ENCODE results near the gene TUB. TPM values are rescaled to one million over a fixed set of nuclear protein-coding genes. Genes with fewer than 3 reads are reported as not detected.

Gene TUB, protein sequence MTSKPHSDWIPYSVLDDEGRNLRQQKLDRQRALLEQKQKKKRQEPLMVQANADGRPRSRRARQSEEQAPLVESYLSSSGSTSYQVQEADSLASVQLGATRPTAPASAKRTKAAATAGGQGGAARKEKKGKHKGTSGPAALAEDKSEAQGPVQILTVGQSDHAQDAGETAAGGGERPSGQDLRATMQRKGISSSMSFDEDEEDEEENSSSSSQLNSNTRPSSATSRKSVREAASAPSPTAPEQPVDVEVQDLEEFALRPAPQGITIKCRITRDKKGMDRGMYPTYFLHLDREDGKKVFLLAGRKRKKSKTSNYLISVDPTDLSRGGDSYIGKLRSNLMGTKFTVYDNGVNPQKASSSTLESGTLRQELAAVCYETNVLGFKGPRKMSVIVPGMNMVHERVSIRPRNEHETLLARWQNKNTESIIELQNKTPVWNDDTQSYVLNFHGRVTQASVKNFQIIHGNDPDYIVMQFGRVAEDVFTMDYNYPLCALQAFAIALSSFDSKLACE
- 13.5 TPM for total RNA-seq

DNA sequence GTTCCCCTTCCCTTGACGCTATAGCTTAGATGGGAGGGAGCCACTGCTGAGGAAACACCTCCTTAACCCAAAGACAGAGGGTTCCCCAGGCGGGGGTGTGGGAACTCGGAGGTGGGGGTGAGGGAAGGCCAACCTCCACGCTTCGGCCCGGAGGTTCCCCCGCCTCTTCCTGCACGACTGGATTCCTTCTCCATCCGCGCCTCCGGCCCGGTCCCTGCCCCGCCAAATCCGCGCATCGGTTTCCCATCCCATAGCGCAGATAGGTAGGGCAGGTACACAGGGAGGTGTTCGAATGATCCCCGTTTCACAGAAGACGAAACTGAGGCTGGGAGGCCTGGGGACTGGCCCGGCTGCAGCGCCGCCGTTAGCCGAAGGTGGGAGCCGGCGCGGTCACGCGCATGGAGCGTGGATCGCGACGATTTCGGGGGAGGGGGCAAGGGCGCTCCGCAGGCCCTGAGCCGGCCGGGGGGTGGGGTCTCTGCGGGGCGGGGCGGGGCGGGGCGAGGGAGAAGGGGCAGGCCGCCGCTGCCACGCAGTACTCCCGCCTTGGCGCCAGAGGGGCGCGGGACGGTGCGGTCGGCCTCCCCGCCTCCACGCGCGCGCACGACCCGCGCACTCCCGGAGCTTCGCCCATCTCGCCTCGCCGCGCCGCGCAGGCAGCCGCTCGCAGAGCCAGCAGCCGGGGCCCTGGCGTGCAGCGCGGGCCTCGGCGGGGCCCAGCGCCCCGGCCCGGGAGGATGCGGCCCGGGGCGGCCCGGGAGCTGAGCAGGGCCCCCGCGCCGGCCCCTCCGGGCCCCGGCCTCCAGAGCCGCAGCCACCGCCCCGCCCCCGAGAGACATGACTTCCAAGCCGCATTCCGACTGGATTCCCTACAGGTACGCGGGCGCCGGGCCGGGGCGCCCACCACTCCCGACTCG is at the start of gene TUB:
TUB (plus strand) TSS at position 538 of the 917 bp plus-strand sequence; CDS start at position 838, 300 bp downstream.
- H3K27ac ChIP-seq: peak within 1 kb of the TSS; percentile 84
- intact Hi-C loops (cut with DNase I): loop anchor here (5.0 kb wide), 1 partner anchor 44 kb away; no protein-coding TSS in a partner anchor
- H3K4me3 ChIP-seq: peak within 1 kb of the TSS; percentile 60 to 70
- no peak for DNase-seq (ENCODE audit: extremely low spot score in 2 of 2)
- peak in 1 of 2 donors; percentile 57 for TF ChIP-seq POLR2A (IDR thresholded peaks at IDR 0.05)
- peak in 1 of 2 donors; percentile 64 for TF ChIP-seq POLR2AphosphoS5 (IDR thresholded peaks at IDR 0.05; ENCODE audit: insufficient read depth in 1 of 2, low read depth in 1 of 2)
- TF ChIP-seq, protein P1, sequence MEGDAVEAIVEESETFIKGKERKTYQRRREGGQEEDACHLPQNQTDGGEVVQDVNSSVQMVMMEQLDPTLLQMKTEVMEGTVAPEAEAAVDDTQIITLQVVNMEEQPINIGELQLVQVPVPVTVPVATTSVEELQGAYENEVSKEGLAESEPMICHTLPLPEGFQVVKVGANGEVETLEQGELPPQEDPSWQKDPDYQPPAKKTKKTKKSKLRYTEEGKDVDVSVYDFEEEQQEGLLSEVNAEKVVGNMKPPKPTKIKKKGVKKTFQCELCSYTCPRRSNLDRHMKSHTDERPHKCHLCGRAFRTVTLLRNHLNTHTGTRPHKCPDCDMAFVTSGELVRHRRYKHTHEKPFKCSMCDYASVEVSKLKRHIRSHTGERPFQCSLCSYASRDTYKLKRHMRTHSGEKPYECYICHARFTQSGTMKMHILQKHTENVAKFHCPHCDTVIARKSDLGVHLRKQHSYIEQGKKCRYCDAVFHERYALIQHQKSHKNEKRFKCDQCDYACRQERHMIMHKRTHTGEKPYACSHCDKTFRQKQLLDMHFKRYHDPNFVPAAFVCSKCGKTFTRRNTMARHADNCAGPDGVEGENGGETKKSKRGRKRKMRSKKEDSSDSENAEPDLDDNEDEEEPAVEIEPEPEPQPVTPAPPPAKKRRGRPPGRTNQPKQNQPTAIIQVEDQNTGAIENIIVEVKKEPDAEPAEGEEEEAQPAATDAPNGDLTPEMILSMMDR (IDR thresholded peaks at IDR 0.05): no peak
- H3K36me3 ChIP-seq: no peaks in the 10 kb centered on the region
- H3K4me1 ChIP-seq: peaks cover 37% of the 10 kb centered on the region
- H3K9me3 ChIP-seq: no peaks in the 10 kb centered on the region
- H3K27me3 ChIP-seq: no peaks in the 10 kb centered on the region

DNA sequence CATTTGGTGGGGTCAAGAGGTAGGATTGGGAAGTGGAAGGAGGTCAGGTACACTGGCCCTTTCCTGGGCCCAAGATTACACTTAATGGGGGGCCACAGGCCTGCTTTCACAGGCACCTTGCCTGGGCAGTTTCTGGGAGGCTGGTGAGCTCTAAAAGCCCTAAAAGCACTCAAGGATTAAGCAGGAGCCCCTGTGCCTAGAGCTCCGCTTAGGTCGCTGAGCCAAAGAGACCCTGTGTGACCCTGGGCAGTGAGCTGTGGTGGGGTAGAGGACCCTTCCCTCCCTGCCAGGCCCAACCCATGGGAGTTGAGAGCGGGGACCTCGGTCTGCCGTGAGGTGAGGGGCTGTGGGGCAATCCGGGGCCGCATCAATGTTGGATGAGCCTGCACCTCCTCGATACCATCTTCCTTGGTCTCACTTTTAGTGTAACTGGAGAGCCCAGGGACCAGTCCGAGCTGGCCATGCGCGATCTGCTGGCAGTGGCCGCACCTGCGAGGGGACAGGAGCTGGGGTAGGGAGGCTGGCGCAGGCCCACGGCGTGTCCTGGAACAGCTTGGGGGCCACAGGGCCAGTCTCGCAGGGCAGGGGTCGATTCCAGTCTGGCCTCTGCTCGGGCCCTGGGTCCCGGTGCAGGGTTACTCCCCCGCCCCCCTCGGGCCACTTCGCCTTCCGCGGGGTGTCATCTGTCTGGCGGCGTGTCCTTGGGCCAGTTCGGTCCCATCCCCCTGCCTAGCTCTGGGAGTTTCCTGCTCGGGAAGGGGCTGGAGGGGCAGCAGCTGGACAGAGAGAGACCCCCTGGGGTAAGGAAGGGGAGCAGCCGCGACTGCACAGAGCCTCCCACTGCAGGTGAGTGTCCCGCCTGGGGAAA is 49.5 kb upstream of the TUB start:
- no peaks in the 10 kb centered on the region for H3K36me3 ChIP-seq
- H3K27me3 ChIP-seq: no peaks in the 10 kb centered on the region
- TF ChIP-seq POLR2A (IDR thresholded peaks at IDR 0.05): no peak
- TF ChIP-seq POLR2AphosphoS5 (IDR thresholded peaks at IDR 0.05; ENCODE audit: insufficient read depth in 1 of 2, low read depth in 1 of 2): no peak
- TF ChIP-seq, protein P1 (IDR thresholded peaks at IDR 0.05): no peak
- no peaks in the 10 kb centered on the region for H3K9me3 ChIP-seq
- no peak overlapping the region for H3K4me3 ChIP-seq
- DNase-seq (ENCODE audit: extremely low spot score in 2 of 2): peak; percentile 83 to 87
- no peak overlapping the region for H3K27ac ChIP-seq
- intact Hi-C loops (cut with DNase I): loop anchor here (5.0 kb wide), 1 partner anchor 41 kb away; no protein-coding TSS in a partner anchor
- H3K4me1 ChIP-seq: peaks cover 37% of the 10 kb centered on the region

DNA sequence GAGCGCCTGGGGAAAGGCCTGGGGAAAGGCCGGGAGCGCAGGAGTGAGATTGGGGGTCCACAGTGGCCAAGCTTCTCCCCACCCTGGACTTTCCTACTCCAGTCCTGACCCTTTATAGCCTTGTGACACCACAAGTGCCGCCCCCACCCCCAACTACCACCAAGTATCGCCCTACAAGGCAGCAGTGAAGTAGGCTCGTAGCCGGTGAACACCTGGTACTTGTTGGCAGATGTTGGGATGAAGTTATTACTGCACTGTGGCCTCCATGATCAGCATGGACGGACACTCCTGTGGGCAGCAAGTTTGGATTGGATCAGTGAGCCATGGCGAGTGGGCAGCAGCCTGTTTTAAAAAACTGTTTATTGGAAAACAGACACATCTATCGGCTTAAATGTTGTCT is 48.9 kb upstream of the TUB start:
- DNase-seq (ENCODE audit: extremely low spot score in 2 of 2): peak in 1 of 2 donors; percentile 77
- TF ChIP-seq POLR2AphosphoS5 (IDR thresholded peaks at IDR 0.05; ENCODE audit: insufficient read depth in 1 of 2, low read depth in 1 of 2) (no peak), POLR2A (IDR thresholded peaks at IDR 0.05) (no peak)
- TF ChIP-seq, protein P1 (IDR thresholded peaks at IDR 0.05): no peak
- H3K9me3 ChIP-seq: no peaks in the 10 kb centered on the region
- peaks cover 42% of the 10 kb centered on the region for H3K4me1 ChIP-seq
- intact Hi-C loops (cut with DNase I): loop anchor here (5.0 kb wide), 1 partner anchor 40 kb away; no protein-coding TSS in a partner anchor
- no peaks in the 10 kb centered on the region for H3K27me3 ChIP-seq
- no peak overlapping the region for H3K4me3 ChIP-seq
- H3K36me3 ChIP-seq: no peaks in the 10 kb centered on the region
- no peak overlapping the region for H3K27ac ChIP-seq

DNA sequence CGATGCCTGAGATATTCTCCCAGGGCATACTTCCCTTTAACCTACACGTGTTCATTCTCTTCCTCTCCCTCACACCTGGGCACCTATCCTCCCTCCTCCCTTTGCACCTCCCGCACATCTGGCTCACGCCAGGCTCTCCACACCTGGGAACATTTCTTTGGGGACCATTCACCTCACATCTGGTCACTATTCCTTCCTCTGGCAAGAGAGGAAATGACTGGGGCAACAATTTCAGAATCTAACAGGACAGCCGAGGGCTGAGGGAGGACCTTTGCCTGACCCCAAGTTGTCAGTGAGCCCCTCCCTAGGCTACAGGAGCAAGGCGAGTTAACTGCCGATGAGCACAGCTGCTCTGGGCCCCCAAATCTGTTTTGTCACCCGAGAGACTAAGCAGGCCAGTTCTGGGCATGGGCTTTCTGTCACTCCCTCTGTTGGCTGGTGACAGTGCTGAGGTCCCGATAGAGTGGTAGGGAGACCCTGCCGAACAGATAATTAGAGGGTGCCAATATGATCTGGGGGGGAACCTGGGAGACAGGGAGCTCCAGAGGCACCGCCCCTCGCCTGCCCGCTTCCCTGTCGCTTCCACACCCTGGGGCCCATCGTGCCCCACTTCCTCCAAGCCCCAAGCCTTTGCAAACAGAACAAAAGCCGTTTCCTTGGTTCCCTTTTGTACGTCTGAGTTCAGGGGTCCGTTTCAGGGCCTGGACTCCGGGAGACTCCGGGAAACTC is 48.3 kb upstream of the TUB start:
- Histone ChIP-seq H3K36me3 (no peaks in the 10 kb centered on the region), H3K9me3 (no peaks in the 10 kb centered on the region), H3K27ac (no peak overlapping the region), H3K4me1 (peaks cover 42% of the 10 kb centered on the region), H3K27me3 (no peaks in the 10 kb centered on the region), H3K4me3 (peak overlapping the region in 1 of 2 donors; percentile 1)
- TF ChIP-seq POLR2AphosphoS5 (IDR thresholded peaks at IDR 0.05; ENCODE audit: insufficient read depth in 1 of 2, low read depth in 1 of 2): no peak
- TF ChIP-seq, protein P1 (IDR thresholded peaks at IDR 0.05): no peak
- TF ChIP-seq POLR2A (IDR thresholded peaks at IDR 0.05): no peak
- peak; percentile 49 to 80 for DNase-seq (ENCODE audit: extremely low spot score in 2 of 2)
- intact Hi-C loops (cut with DNase I): loop anchor here (5.0 kb wide), 1 partner anchor 40 kb away; no protein-coding TSS in a partner anchor
